ENCODE data around the gene COPS9.

Gene COPS9

DNA sequence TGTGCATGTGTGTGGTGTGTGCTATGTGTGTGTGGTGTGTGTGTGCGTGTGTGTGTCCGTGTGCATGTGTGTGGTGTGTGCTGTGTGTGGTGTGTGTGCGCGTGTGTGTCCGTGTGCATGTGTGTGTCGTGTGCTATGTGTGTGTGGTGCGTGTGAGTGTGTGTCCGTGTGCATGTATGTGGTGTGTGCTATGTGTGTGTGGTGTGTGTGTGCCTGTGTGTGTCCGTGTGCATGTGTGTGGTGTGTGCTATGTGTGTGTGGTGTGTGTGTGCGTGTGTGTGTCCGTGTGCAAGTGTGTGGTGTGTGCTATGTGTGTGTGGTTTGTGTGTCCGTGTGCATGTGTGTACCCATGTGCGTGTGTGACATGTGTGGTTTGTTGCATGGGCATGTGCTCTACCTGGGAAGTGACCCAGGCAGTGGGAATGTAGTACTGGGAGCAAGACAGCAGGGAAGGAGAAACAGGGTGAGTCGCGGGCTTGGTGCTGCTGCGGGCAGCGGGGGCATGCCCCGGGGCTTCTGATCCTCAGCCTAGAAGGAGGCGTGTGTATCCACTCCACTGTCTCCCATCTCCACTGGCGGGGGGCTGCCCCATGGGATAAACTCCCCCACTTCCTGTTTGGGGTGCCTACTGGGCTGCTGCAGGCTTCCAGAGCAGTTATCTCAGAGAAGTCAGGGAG, 11.9 kb upstream of the COPS9 start:
- no peak for DNase-seq (ENCODE audit: low read depth)

DNA sequence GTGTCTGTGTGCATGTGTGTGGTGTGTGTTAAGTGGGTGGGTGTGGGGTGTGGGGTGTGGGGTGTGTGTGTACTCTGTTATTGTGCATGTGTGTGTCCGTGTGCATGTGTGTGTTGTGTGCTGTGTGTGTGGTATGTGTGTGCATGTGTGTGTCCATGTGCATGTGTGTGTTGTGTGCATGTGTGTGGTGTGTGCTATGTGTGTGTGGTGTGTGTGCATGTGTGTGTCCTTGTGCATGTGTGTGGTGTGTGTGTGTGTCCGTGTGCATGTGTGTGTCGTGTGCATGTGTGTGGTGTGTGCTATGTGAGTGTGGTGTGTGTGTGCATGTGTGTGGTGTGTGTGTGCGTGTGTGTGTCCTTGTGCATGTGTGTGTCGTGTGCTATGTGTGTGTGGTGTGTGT, 11.3 kb upstream of the COPS9 start:
- DNase-seq (ENCODE audit: low read depth): no peak

DNA sequence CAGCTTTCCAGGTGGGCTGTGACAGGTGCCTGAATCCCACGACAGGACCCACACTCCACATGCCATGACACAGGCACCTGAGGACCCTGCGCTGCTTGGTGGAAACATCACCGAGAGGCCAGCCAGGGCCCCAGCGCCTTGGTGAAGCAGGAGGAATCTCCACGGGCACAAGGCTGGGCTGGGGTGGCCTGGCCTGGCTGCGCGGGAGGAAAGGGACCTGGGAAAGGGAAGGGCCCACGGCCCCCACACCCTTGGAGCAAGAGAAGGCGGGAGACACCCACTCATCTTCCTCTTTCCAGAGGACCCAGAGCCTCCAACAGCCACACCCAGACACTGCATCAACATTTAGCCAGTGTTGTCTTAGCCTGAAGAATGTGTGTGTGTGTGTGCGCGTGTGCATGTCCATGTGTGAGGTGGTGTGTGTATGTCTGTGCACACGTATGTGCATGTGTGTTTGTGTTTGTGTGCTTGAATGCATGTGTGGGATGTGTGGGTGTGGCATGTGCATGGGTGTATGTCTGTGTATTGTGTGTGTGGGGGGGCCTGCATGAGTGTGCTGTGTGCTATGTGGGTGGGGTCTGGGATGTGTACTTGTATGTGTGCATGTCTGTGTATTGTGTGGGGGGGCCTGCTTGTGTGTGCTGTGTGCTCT, 10.6 kb upstream of the COPS9 start:
- DNase-seq (ENCODE audit: low read depth): no peak

DNA sequence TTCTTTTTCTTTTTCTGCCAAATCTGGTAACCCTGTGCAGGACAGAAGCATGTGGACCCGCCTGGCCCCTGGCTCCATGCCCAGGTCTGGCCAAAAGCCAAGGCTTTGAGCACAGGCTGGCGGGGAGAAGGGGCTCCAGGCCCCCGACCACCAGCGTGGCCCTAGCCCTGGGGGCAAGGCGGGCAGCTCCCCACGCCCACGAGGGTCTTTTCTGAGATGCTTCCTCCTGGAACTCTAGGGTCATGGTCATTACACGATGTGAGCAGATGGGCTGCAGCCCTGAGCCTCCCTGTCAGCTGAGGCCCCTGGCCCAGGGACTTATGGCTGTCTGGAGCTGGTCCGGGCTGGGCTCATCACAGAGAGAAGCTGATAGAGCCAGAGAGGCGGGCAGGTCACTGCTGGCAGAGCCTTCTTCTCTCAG, 10.0 kb upstream of the COPS9 start:
- DNase-seq (ENCODE audit: low read depth): no peak

DNA sequence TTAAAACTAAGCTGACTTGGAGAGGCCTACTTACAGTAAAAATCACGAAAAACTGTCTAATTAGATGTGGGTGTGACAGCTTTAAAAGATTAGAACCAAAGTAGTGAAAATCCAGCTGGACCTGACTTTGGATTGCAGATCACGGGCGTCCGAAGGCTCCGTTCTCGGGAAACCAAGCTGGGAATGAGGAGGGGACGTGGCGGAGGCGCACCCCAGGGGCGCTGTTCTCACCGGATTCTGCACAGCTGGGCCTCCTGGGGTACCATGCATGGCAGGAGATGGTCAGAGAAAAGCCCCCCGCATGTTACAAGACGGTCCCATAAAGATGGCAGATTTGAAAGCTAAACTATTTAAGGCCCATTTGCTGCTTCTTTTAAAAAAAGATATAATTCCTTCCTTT, 9.4 kb upstream of the COPS9 start:
- no peak for DNase-seq (ENCODE audit: low read depth)

DNA sequence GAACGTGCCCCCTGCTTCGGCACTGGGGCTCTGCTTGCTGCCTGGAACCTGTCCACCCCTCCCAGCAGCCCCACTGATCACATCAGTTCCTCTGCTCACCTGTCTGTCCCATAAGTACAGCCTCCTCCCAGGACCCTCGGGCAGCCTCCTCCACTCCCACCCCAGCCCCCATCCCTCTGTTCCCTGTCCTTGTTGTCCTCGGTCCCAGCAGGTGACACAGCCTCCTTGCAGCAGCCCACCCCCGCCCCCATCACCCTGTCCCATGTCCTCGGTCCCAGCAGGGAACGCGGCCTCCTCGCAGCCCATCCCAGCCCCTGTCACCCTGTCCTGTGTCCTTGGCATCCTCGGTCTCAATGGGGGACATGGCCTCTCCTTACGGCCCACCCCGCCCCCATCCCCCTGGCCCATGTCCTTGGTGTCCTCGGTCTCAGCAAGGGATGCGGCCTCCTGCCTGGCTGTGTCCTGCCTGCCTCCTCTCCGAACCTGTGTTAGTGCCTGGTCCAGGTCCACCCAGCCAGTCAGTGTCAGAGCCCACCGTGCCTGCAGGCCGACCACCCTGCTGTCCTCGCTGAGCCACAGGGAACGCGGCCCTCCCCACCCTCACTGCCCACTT, 8.7 kb upstream of the COPS9 start:
- DNase-seq (ENCODE audit: low read depth): no peak

DNA sequence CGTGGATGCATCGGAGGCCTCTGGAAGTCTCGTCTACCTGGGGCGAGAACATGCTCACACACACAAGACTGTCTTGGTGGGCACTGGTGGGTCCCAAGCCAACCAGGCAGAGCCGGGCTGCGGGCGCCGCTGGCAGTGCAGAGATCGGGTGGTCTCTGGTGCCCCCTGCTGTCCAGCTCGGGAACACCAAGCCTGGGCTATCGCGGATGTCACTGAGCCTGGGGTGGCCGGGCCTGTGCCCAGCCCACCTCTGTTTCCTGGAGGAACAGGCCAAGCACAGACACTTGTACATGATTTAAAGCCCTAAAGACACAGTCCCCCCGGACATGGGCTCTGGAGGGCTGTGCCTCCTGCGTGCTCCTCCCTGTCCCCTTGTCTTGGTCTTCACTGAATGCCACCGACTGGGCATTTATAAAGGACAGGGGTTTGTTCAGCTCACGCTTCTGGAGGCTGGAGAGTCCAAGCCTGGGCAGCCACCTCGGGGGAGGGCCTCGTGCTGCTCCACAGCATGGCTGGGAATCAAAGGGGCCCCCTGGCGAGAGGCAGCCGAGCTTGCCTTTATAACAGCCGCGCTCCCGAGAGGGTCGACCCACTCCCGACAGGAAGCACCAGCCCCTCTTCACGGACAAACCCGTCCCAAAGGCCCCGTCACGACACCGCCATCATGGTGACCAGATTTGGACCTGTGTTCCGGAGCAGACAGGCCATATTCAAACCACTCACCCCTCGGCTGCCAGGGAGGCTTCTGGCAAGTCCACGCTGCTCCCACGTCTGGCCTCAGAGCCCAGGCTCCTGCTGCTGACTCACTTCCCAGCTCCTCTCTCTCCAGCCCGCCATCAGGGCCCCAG, 7.9 kb upstream of the COPS9 start:
- peak; percentile 45 for DNase-seq (ENCODE audit: low read depth)

DNA sequence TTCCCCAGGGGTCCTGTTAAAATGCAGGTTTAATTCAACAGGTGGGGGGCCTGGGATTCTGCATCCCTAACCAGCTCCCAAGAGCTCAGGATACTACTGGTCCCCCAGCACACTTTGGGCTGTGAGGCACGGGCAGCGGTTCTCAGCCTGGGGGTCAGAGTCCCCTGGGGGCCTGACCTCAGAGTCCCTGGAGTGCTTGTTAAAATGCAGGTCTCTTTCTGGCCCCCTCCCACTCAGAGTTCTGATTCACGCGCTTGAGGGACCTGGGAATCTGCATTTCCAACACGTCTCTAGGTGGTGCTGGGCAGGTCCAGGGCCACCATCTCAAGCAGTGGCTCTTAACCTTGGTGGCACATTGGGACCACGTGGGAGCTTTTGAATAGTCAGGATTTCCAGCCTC, 7.2 kb upstream of the COPS9 start:
- no peak for DNase-seq (ENCODE audit: low read depth)

DNA sequence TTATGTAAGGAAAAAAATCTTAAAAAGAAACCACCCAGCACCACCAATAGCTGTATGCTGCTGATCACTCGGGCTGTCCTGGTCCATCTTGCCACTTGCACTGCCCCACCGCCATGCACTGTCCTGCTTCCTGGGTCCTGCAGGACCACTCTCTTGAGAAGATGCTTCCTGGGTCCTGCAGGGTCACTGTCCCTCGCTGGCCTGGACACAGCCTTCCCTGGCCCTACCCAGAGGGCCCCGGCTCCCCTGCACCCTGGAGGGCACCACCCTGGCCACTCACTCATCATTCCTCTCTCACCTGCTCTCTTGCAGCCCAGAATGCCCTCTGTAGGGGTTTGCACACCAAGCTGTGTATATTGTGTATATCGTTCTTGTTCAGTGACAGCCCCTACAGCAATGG, 6.8 kb upstream of the COPS9 start:
- DNase-seq (ENCODE audit: low read depth): no peak

DNA sequence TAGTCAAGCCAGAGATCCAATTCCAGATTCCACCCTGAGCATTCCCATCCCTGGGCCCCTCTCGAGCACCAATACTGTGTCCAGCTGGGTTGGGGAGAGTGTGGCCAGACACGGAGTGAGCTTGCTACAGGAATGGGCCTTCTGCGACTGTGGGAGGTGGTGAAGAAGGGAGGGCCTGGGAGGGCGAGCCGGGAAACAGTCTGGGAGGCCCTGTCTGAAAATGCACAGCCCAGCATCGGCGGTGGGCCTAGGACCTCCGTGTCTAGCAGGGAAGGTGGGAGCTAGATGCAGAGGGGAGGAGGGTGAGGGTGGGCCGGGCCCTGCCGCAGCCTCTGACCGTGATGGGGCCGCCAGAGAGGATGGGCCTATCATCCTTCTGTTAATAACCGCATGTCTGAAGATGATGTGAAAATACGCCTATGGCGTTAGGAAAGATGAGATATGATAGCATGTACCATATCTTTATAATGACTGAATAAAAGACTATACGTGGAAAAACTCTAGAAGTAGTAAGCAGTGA, 6.2 kb upstream of the COPS9 start:
- no peak for DNase-seq (ENCODE audit: low read depth)

DNA sequence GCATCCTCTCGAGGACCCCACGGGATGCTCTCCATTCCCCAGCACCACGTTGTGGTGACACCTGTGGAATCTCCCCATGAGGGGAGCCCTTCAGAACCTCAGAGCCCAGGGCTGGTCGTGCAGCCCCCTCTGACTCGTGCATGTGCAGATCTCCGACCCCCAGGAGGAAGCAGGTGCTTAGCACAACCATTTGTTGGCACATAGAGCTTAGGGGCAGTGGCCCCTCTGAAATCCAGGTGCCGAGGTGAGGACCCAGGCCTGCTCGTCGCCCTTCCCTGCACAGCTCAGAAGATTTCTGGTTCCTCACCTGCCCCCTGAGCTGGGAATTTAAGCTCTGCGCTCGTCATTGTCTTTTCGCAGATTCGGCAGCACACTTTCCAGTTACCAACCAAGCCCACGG, 5.6 kb upstream of the COPS9 start:
- no peak for DNase-seq (ENCODE audit: low read depth)

DNA sequence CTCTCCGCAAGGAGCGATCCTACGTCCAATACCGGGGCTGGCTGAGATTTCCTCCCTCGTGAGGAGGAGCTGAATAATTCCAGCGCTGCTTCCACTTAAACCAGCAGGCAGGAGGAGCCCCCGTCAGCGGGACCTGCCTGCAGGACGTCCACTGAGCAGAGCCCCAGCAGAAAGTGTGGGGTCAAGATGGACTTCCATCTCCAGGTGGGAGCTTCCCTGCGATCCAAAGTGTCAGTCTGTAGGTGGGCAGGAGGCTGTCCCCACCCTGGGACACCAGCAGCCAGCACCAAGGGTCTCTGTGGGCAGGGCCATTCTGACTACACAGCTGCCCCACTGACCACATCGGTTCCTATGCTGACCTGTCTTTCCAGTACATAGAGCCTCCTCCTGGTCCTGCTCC, 4.8 kb upstream of the COPS9 start:
- DNase-seq (ENCODE audit: low read depth): no peak

DNA sequence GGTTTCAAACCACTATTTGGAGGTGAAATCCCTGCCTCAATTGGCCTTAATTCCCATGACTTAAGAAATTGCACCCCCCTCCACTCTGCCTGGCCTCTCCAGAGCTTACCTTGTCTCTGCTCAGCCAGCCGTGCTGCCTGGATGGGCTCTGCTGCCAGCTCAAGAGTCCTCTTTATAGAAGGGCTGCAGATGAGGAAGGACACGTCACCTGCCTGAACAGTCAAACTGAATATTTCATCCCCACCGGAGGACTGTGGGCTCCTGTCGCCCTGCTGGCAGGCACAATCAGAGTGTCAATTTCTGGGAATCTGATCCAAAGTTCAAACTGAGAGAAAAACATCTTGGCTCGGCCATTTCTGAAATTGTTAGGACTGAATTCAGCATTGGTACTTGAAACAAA, 4.4 kb upstream of the COPS9 start, which contains the start of gene OTOS:
OTOS (minus strand) TSS at position 148 of the 400 bp plus-strand sequence. CDS start 332 bp downstream, outside the sequence.
- no peak for DNase-seq (ENCODE audit: low read depth)

DNA sequence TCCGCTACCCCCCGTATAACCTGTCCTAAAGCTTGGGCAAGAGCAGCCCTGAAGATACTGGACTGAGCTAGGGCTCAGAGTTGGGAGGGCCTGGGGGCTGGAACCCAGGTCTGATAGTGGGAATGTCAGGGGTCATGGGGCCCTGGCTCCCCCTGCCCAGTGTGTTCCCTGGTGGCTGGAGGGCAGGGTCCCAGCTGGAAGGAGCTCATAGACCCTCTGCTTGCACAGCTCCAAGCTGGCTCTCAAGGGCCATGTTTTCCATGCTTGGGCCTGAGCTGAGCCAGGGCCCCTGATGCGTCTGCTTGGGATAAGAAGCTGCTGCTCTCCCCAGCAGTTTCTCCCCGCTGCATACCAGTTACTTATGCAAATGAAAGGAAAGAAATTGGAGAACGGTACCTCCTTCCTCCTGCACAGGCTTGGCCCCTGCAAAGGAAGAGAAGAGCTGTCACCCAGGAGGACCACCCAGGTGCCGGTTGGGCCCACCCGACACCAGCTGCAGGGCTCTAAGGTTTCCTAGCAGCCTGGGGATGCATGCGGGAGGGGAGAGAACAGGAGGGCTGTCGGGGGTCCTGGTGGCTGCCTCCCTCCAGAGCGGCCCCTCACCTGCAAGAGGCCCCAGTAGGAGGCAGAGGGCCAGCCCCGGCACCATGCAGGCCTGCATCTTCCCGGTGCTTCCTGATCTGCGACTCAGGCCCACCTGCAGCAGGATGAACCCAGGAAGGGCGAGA, 3.7 kb upstream of the COPS9 start:
- no peak for DNase-seq (ENCODE audit: low read depth)

DNA sequence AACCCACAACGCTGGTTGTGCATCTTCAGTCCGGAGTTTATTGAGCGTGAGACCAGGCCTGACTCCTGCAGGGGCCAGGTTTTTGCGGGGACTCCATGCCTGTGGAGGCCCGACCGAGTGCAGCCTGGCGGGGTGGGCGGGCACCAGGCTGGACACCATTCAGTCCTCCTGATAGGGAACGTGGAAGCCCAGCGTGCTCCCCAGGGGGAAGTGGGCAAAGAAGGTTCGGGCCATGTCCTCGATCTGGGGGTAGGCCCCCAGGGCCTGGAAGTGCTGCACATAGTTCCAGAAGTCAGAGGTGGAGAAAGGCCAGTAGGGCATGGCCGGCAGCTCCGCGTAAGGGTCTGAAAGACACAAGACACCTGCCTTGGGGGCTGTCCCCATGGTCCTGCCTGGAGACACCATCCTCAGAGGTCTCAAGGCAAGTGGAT, 2.9 kb upstream of the COPS9 start:
- no peak for DNase-seq (ENCODE audit: low read depth)

DNA sequence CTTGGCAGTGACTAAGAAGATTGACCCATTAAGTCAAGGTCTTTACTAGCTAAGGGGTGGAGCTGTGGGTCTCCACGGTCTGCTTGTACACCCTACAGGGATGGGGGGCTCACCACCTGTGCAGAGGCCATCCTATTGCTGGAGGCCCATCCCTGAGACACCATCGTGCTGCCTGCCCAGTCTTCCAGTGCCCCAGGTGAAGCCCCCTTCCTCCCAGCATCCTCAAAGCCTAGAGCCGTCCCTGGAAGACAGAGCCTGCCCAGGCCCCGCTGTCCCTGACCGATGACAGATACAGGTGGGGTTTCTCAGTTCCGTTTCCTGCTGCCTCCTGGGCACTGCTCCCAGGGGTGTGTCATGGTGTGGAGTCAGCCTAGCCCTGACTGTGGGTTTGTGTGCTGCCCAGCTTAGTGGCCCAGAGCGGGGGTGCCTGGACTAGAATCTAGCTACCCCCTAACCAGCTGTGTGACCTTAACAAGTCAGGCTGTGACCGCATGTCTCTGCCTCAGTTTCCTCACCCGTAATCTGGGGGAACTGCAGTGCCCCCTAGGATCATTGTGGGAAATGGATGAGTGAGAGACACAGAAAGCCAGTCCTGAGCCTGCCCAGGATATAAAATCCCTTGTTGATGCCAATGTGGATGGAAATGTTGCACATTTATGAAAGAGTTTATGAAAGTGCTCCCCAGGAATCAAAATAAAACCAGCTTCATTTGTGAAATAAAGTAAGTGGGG, 2.3 kb upstream of the COPS9 start:
- no peak for DNase-seq (ENCODE audit: low read depth)

DNA sequence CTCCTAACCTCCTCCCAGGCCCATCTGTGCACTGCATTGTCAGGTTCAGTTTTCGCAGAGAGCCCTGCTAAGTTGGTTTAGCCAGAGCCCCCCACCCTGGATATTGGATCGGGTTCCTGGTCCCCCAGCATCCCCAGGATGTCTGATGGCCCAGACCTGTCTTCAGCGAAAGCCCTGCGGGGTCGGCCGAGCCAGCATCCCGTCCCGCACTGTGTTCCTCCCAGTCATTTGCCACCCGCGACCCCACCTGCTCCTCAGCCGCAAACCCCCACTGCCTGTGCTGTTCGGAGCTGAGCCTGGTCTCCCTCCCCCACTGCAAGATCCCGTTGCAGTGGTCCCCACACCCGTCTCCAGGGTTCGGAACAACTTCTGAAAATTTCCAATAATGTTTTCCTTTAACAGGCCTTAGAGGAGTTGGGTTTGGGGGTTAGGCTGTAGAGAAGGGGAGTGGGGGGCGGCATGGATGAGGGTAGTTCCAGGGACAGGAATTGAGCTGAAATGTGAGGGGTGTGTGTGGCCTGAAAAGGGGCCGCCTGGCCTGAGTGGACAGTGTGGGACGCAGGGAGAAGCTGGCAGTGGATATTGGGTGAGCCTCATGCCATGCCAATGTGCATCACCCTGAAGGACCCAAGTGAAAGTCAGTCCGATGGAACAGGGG, 1.6 kb upstream of the COPS9 start:
- DNase-seq (ENCODE audit: low read depth): no peak

DNA sequence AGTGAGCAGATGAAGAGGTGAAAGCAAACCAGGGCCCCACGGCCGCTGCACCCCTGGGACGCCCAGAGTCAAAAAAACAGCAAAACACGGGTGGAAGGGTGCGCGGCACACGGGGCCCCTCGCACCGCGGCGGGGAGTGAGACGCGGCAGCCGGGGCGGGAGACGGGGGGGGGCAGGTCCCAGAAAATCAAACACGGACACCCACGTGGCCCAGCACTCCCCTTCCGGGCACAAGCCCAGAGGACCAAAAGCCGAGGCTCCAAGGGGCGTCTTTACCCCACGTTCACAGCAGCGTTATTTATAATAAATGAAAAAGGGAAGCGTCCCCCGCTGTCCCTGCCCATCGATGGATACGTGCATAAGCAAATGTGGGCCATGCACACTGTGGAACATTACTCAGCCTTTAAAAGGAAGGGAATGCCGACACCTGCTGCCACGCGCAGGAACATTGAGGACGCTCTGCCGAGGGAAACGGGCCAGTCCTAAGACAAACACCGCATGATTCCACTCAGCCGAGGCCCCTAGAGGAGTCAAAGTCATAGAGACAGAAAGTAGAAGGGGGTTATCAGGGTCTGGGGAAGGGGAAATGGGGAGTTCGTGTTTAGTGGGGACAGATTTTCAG, 677 bp upstream of the COPS9 start:
- no peak for DNase-seq (ENCODE audit: low read depth)

DNA sequence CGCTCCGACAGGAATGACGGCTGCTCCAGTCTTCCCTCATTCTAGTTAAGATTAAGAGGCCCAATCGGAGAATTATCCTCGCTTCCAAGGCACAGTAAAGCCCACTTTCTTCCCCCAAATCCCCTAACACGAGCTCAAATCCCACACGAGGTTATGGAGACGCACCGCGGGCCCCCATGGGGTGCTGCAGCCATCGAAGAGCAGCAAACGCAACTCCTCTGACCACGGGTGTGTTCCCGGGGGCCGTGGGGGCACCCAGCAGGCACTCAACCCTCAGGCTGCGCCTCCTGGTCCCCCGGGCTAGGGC, 446 bp downstream of the COPS9 start:
- no peak for DNase-seq (ENCODE audit: low read depth)

DNA sequence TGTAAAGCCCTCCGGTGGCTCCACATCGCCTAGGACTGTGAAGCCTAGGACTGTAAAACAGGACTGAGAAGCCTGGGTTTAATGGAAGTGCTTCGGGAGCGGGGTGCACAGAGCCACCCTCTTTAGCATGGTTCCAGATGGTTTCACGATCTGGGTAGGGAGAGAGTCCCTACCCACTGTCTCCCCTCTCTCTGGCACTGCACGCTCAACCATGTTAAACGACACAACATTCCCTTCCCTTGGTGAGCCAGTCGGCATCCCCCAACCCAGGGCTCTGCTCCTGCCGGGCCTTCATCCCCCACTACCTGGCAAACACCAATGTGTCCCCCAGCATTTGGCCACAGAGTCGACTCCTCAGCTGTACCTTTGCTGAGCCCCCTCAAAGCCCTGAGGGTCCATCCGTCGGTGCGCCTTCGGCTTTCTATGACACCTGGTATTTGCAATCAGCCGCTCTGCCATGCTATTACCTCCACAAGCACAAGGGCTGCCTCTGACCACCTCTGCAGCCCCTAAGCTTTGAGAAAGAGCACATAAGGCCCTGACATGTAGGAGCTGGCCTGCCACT, 1.1 kb downstream of the COPS9 start:
- no peak for DNase-seq (ENCODE audit: low read depth)

All from T-helper 22 cell (primary cell).